IMR-90 (cell line): Measurements from ENCODE around the gene CENPVL2. TPM values are rescaled to one million over a fixed set of nuclear protein-coding genes. Genes with fewer than 3 reads are reported as not detected.

Experiments used
- ATAC-seq: fragments of 200-7000 bp; cut with Tn5 transposase; 2 replicates; pipeline ENCODE4 v1.9.1; 2020; ENCODE audit warnings: low read depth, mild to moderate bottlenecking, moderate library complexity
- BruUV-seq: library from RNA; stranded (reverse); fragments of 400-500 nt; replicated peaks from 2 replicates; lab custom pipeline; 2021; lab: Mats Ljungman, UMichigan
- CTCF ChIA-PET: fragments of 300-600 bp; formaldehyde crosslinking; extraction: SDS; loops from one replicate; lab custom pipeline; 2021; ENCODE audit warnings: antibody characterized with exemption; lab: Yijun Ruan, JAX
- POLR2A ChIA-PET: fragments of 300-600 bp; sonication (Branson Sonifier 250); formaldehyde crosslinking; loops from one replicate; lab custom pipeline; 2022; ENCODE audit warnings: antibody characterized with exemption; ENCODE audit not compliant: unreplicated experiment; lab: Charles Lee
- DNase-seq: peaks from one replicate; pipeline ENCODE4 v3.0.0; 2013
- H2AFZ ChIP-seq: replicated peaks from 2 replicates; pipeline ENCODE3; 2013; ENCODE audit warnings: low read length, mild to moderate bottlenecking; ENCODE audit not compliant: poor library complexity
- H2AK5ac ChIP-seq: 2 replicates; pipeline ENCODE4 v1.6.1; 2013; ENCODE audit warnings: low read depth, low read length, inconsistent platforms
- H2AK9ac ChIP-seq: replicated peaks from 2 replicates; pipeline ENCODE3; 2013; ENCODE audit warnings: mild to moderate bottlenecking, low read depth, low read length, moderate library complexity; ENCODE audit not compliant: poor library complexity
- H2BK120ac ChIP-seq: 2 replicates; pipeline ENCODE4 v1.6.1; 2013; ENCODE audit warnings: low read depth, low read length, inconsistent platforms
- H2BK15ac ChIP-seq: 3 replicates; pipeline ENCODE4 v1.6.1; 2013; ENCODE audit warnings: low read depth, low read length, inconsistent platforms
- H2BK20ac ChIP-seq: 2 replicates; pipeline ENCODE4 v1.6.1; 2013; ENCODE audit warnings: low read depth, mild to moderate bottlenecking, inconsistent platforms, low read length, moderate library complexity
- H2BK5ac ChIP-seq: 2 replicates; pipeline ENCODE4 v1.6.1; 2013; ENCODE audit warnings: mild to moderate bottlenecking, low read depth, low read length, inconsistent platforms; ENCODE audit not compliant: poor library complexity, severe bottlenecking
- H3K14ac ChIP-seq: replicated peaks from 2 replicates; pipeline ENCODE4 v1.6.1; 2013; ENCODE audit warnings: low read depth, low read length, inconsistent platforms
- H3K18ac ChIP-seq: 2 replicates; pipeline ENCODE4 v1.6.1; 2013; ENCODE audit warnings: low read depth, low read length, control low read depth
- H3K23ac ChIP-seq: 2 replicates; pipeline ENCODE4 v1.6.1; 2013; ENCODE audit warnings: low read depth, low read length, inconsistent platforms
- H3K27ac ChIP-seq: 2 replicates; pipeline ENCODE4 v1.5.1; 2013; ENCODE audit warnings: mild to moderate bottlenecking, control low read depth, low read length; ENCODE audit not compliant: insufficient read depth
- H3K27me3 ChIP-seq: 2 replicates; pipeline ENCODE4 v1.6.1; 2013; ENCODE audit warnings: low read length; ENCODE audit not compliant: control insufficient read depth, insufficient read depth
- H3K36me3 ChIP-seq: 2 replicates; pipeline ENCODE4 v1.6.1; 2013; ENCODE audit warnings: low read length, mixed read lengths; ENCODE audit not compliant: control insufficient read depth, insufficient read depth
- H3K4ac ChIP-seq: 2 replicates; pipeline ENCODE4 v1.6.1; 2013; ENCODE audit warnings: low read depth, low read length, inconsistent platforms
- H3K4me1 ChIP-seq: 2 replicates; pipeline ENCODE4 v1.6.1; 2013; ENCODE audit warnings: low read length, mixed read lengths; ENCODE audit not compliant: control insufficient read depth, insufficient read depth
- H3K4me2 ChIP-seq: 2 replicates; pipeline ENCODE4 v1.6.1; 2013; ENCODE audit warnings: low read depth, mild to moderate bottlenecking, control low read depth, low read length, moderate library complexity
- H3K4me3 ChIP-seq: 2 replicates; pipeline ENCODE4 v1.5.1; 2013; ENCODE audit warnings: low read depth, mild to moderate bottlenecking, control low read depth, low read length, moderate library complexity; ENCODE audit not compliant: insufficient read depth
- H3K56ac ChIP-seq: 2 replicates; pipeline ENCODE4 v1.6.1; 2013; ENCODE audit warnings: low read length, inconsistent platforms; ENCODE audit not compliant: insufficient read depth; ENCODE audit errors: extremely low read depth
- H3K79me1 ChIP-seq, 2 experiments: 2 replicates each; pipeline ENCODE4 v1.6.1; 2013; ENCODE audit warnings: low read length in 2 of 2, inconsistent platforms in 1 of 2, low read depth in 1 of 2
- H3K9ac ChIP-seq: 2 replicates; pipeline ENCODE4 v1.6.1; 2013; ENCODE audit warnings: low read depth, low read length, control low read depth
- H3K9me1 ChIP-seq: 2 replicates; pipeline ENCODE4 v1.6.1; 2013; ENCODE audit warnings: low read length, inconsistent platforms; ENCODE audit not compliant: insufficient read depth
- H3K9me3 ChIP-seq: 2 replicates; pipeline ENCODE4 v1.6.1; 2013; ENCODE audit warnings: low read length; ENCODE audit not compliant: control insufficient read depth, insufficient read depth
- H4K20me1 ChIP-seq: 2 replicates; pipeline ENCODE4 v1.6.1; 2013; ENCODE audit warnings: low read length, inconsistent platforms; ENCODE audit not compliant: insufficient read depth
- H4K5ac ChIP-seq: 2 replicates; pipeline ENCODE4 v1.6.1; 2013; ENCODE audit warnings: mild to moderate bottlenecking, low read depth, low read length, control low read depth
- H4K8ac ChIP-seq, 2 experiments: 2 replicates each; pipeline ENCODE4 v1.6.1; 2013; ENCODE audit warnings: low read depth in 2 of 2, low read length in 2 of 2, control low read depth in 1 of 2, inconsistent platforms in 1 of 2
- H4K91ac ChIP-seq: 2 replicates; pipeline ENCODE4 v1.6.1; 2013; ENCODE audit warnings: low read depth, low read length, inconsistent platforms; ENCODE audit not compliant: insufficient read depth
- CHD1 ChIP-seq: IDR thresholded peaks from 2 replicates; pipeline ENCODE4 v1.6.1; 2012; ENCODE audit warnings: low read depth, low read length, improper control_type of control experiment
- CTCF ChIP-seq: conservative IDR thresholded peaks from 2 replicates; pipeline ENCODE4 v1.5.1; 2012; ENCODE audit warnings: mild to moderate bottlenecking, low read depth, low read length, improper control_type of control experiment
- FOS ChIP-seq: fragments of 150-350 bp; IDR thresholded peaks from 2 replicates; pipeline ENCODE4 v1.6.1; 2016; ENCODE audit warnings: low read depth, low read length
- MAFK ChIP-seq: IDR thresholded peaks from 2 replicates; pipeline ENCODE4 v1.6.1; 2012; ENCODE audit warnings: low read depth, low read length, improper control_type of control experiment
- NFE2L2 ChIP-seq: fragments of 150-350 bp; IDR thresholded peaks from 2 replicates; pipeline ENCODE4 v1.6.1; 2016; ENCODE audit warnings: low read depth, mild to moderate bottlenecking, low read length
- POLR2A ChIP-seq: IDR thresholded peaks from 2 replicates; pipeline ENCODE4 v1.6.1; 2012; ENCODE audit warnings: mild to moderate bottlenecking, low read depth, low read length
- RCOR1 ChIP-seq: IDR thresholded peaks from 2 replicates; pipeline ENCODE4 v1.6.1; 2012; ENCODE audit warnings: mild to moderate bottlenecking, low read length, improper control_type of control experiment; ENCODE audit not compliant: insufficient replicate concordance
- WGBS, 2 experiments: methylation state at CpG; one replicate each; pipeline versions ENCODE4 v1.1.5 to v1.1.7; 2013; ENCODE audit warnings: missing lambda C conversion rate in 2 of 2; ENCODE audit not compliant: insufficient read length in 1 of 2; ENCODE audit errors: extremely low coverage in 2 of 2; 5-methylcytosine and 5-hydroxymethylcytosine counted together
- dilution Hi-C: fragments of 300-500 bp; cut with HindIII; formaldehyde crosslinking; loops from one replicate; pipeline ENCODE4 v1.14.3; 2018; ENCODE audit warnings: low sequenced_read_pairs; ENCODE audit not compliant: unreplicated experiment
- in situ Hi-C: fragments of 300-500 bp; cut with MboI; formaldehyde crosslinking; loops from 3 replicates; pipeline ENCODE4 v1.14.3; 2019; ENCODE audit warnings: low sequenced_read_pairs, inconsistent platforms, mixed read lengths
- intact Hi-C: fragments of 100-400 bp; cut with micrococcal nuclease; formaldehyde crosslinking; loops from 2 replicates; pipeline ENCODE4 v1.10.0; 2022
- polyA plus RNA-seq, 3 experiments: library from polyadenylated mRNA; depleted of rRNA; stranded (reverse); fragments of >200 nt; gene quantifications; 2 replicates each; pipeline ENCODE4 v1.2.3, GENCODE V29; 2012; ENCODE audit warnings: low replicate concordance in 1 of 3
- total RNA-seq: library from RNA; depleted of rRNA; stranded (reverse); fragments of >200 nt; gene quantifications from 2 replicates; pipeline ENCODE4 v1.2.3, GENCODE V29; 2012

Gene CENPVL2
- total and polyA plus RNA-seq, 2 of the 4 experiments (the other 2 are of a cell fraction), result not detected

GRCh38 chrX:51643377-51643776 is 39.3 kb downstream of the CENPVL2 start:
- peaks cover 3% of the 10 kb centered on the region for H3K27me3 ChIP-seq
- H3K9me1 ChIP-seq, result no peaks in the 10 kb centered on the region
- H4K20me1 ChIP-seq, result no peaks in the 10 kb centered on the region
- H2AFZ ChIP-seq, result no peak overlapping the region
- no peak overlapping the region for H3K4me3 ChIP-seq
- CTCF ChIA-PET, result no interaction called here
- H3K23ac ChIP-seq, result no peak overlapping the region
- H2BK120ac ChIP-seq, result no peak overlapping the region
- H4K8ac ChIP-seq, result no peak overlapping the region
- no peak overlapping the region for H4K91ac ChIP-seq
- TF ChIP-seq FOS, result no peak
- TF ChIP-seq CTCF, result no peak
- TF ChIP-seq CHD1, result no peak
- TF ChIP-seq NFE2L2, result no peak
- no peak for TF ChIP-seq POLR2A
- no peak for TF ChIP-seq RCOR1
- TF ChIP-seq MAFK, result peak; percentile 77
- no peak overlapping the region for H2BK5ac ChIP-seq
- ATAC-seq (no peak), DNase-seq (no peak)
- no peak overlapping the region for H2BK20ac ChIP-seq
- no peak overlapping the region for H3K4me2 ChIP-seq
- H3K27ac ChIP-seq, result no peak overlapping the region
- no peak overlapping the region for H2AK5ac ChIP-seq
- H2BK15ac ChIP-seq, result no peak overlapping the region
- in situ Hi-C loops (loop anchor here (25.0 kb wide), 1 partner anchor 594 kb away; no protein-coding TSS in a partner anchor), dilution Hi-C loops (no loop called here), intact Hi-C loops (loop anchor here (5.0 kb wide), 1 partner anchor 249 kb away; the partner anchor contains the start of gene MAGED1)
- BruUV-seq, result no TSS peak
- H3K9ac ChIP-seq, result no peak overlapping the region
- no peak overlapping the region for H2AK9ac ChIP-seq
- H3K18ac ChIP-seq, result no peak overlapping the region
- POLR2A ChIA-PET, result no interaction called here
- no peak overlapping the region for H3K56ac ChIP-seq
- H3K4me1 ChIP-seq, result no peaks in the 10 kb centered on the region
- no CpG with 5 or more reads among the region's 2 CpGs for WGBS, 2 experiments
- H3K4ac ChIP-seq, result no peak overlapping the region
- H3K9me3 ChIP-seq, result no peaks in the 10 kb centered on the region
- H3K36me3 ChIP-seq, result no peaks in the 10 kb centered on the region
- H3K79me1 ChIP-seq, result no peaks in the 10 kb centered on the region
- H3K14ac ChIP-seq, result no peak overlapping the region
- H4K5ac ChIP-seq, result no peak overlapping the region
